Keratinocyte (primary cell): ENCODE results near the gene ETAA1. TPM values are rescaled to one million over a fixed set of nuclear protein-coding genes. Genes with fewer than 3 reads are reported as not detected.
A peak's percentile ranks its signal among the peaks of the same experiment; 100 is the strongest.

Experiments used
- DNase-seq: peaks from one replicate; pipeline ENCODE4 v3.0.0-alpha.2; 2011; ENCODE audit warnings: low read depth, missing footprints, low spot score
- FAIRE-seq: peaks from 2 replicates; lab custom pipeline; 2011; peaks lifted over from hg19 to GRCh38; lab: Jason Lieb, UNC
- H2AFZ ChIP-seq: 2 replicates; pipeline ENCODE4 v1.6.0; 2012; ENCODE audit warnings: low read length, control low read depth, inconsistent platforms; ENCODE audit not compliant: control insufficient read depth
- H3K27ac ChIP-seq: 2 replicates; pipeline ENCODE4 v1.5.1; 2011; ENCODE audit warnings: low read length; ENCODE audit not compliant: control insufficient read depth, insufficient read depth
- H3K27me3 ChIP-seq: 3 replicates; pipeline ENCODE4 v1.6.0; 2011; ENCODE audit warnings: low read length; ENCODE audit not compliant: control insufficient read depth, insufficient read depth; ENCODE audit errors: extremely low read depth
- H3K36me3 ChIP-seq, 2 experiments: 2 replicates in 1 of 2; 3 replicates in 1 of 2; pipeline ENCODE4 v1.5.1; 2011; ENCODE audit warnings: low read length in 2 of 2, mild to moderate bottlenecking in 1 of 2; ENCODE audit not compliant: control insufficient read depth in 2 of 2, insufficient read depth in 2 of 2; ENCODE audit errors: extremely low read depth in 1 of 2
- H3K4me1 ChIP-seq: 3 replicates; pipeline ENCODE4 v1.5.1; 2011; ENCODE audit warnings: low read length; ENCODE audit not compliant: control insufficient read depth, insufficient read depth; ENCODE audit errors: extremely low read depth
- H3K4me2 ChIP-seq: 3 replicates; pipeline ENCODE4 v1.6.0; 2011; ENCODE audit warnings: low read depth, low read length; ENCODE audit not compliant: control insufficient read depth, insufficient read depth; ENCODE audit errors: extremely low read depth
- H3K4me3 ChIP-seq, 3 experiments: fragments of 200-600 bp in 1 of 3; sonication (generic) in 1 of 3; 2 replicates in 2 of 3; 3 replicates in 1 of 3; pipeline ENCODE4 v1.5.1; 2011 to 2016; ENCODE audit warnings: low read length in 3 of 3, mild to moderate bottlenecking in 3 of 3, control low read depth in 2 of 3, inconsistent platforms in 1 of 3, low read depth in 1 of 3, mixed read lengths in 1 of 3, mixed run types in 1 of 3, moderate library complexity in 1 of 3; ENCODE audit not compliant: control insufficient read depth in 2 of 3, insufficient read depth in 2 of 3; ENCODE audit errors: extremely low read depth in 1 of 3
- H3K79me2 ChIP-seq: 2 replicates; pipeline ENCODE4 v1.6.0; 2012; ENCODE audit warnings: low read length; ENCODE audit not compliant: control insufficient read depth, insufficient read depth
- H3K9ac ChIP-seq: 3 replicates; pipeline ENCODE4 v1.6.0; 2011; ENCODE audit warnings: low read length; ENCODE audit not compliant: control insufficient read depth, insufficient read depth; ENCODE audit errors: extremely low read depth
- H3K9me1 ChIP-seq: 3 replicates; pipeline ENCODE4 v1.6.0; 2011; ENCODE audit warnings: low read length; ENCODE audit not compliant: control insufficient read depth, insufficient read depth; ENCODE audit errors: extremely low read depth
- H3K9me3 ChIP-seq: 2 replicates; pipeline ENCODE4 v1.5.1; 2012; ENCODE audit warnings: low read depth, low read length; ENCODE audit not compliant: control insufficient read depth
- H4K20me1 ChIP-seq: 3 replicates; pipeline ENCODE4 v1.6.0; 2011; ENCODE audit warnings: low read length; ENCODE audit not compliant: control insufficient read depth, insufficient read depth; ENCODE audit errors: extremely low read depth
- EZH2 ChIP-seq: IDR thresholded peaks from one replicate; pipeline ENCODE4 v1.6.1; 2012; ENCODE audit warnings: inconsistent platforms, mild to moderate bottlenecking, low read length, moderate library complexity
- dilution Hi-C: fragments of 300-500 bp; cut with MboI; formaldehyde crosslinking; loops from one replicate; pipeline ENCODE4 v1.7.0; 2020; ENCODE audit warnings: low sequenced_read_pairs; ENCODE audit not compliant: extremely low pct_ligation_motif_present
- polyA plus RNA-seq, 5 experiments: library from polyadenylated mRNA; depleted of rRNA in 3 of 5; stranded (reverse) in 3 of 5; stranded (forward) in 1 of 5; unstranded in 1 of 5; fragments of >200 nt; gene quantifications; 1 replicate in 1 of 5; 2 replicates in 3 of 5; 3 replicates in 1 of 5; pipeline versions ENCODE4 v1.2.1 to v1.2.3, GENCODE V29; 2011 to 2012; ENCODE audit warnings: missing spikeins in 2 of 5, low read depth in 1 of 5, low replicate concordance in 1 of 5
- TF ChIP-seq, protein P1 (sequence below), 3 experiments: IDR thresholded peaks in 1 of 3; conservative IDR thresholded peaks in 1 of 3; optimal IDR thresholded peaks in 1 of 3; 2 replicates in 2 of 3; 3 replicates in 1 of 3; pipeline versions ENCODE3 to v1.5.1; 2011; ENCODE audit warnings: low read length in 3 of 3, mild to moderate bottlenecking in 3 of 3, moderate library complexity in 2 of 3, control low read depth in 1 of 3, inconsistent platforms in 1 of 3; ENCODE audit not compliant: insufficient read depth in 2 of 3; ENCODE audit errors: extremely low read depth in 1 of 3

Gene ETAA1
- polyA plus RNA-seq, 1 donor (not counting 4 experiments of a cell fraction or from before 2014, with no cell fraction given), result 11.5 TPM

DNA sequence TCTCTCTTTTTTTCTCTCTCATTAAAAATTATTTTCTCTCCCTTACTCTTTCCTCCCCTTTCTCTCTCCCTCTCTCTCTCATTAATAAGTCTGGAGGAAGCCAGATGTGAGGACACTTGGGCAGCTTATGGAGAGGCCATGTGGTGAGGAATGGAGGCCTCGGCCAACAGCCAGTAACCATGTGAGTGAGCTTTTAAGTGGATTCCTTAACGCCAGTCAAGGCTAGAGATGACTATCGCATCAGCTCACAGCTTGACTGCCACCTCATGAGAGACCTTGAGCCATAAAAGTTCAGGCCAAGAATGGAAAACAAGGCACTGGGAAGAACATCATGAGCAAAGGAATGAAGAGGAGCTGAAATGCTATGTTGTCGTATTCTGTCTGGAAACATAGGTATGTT is 39.1 kb downstream of the ETAA1 start:
- TF ChIP-seq, protein P1, sequence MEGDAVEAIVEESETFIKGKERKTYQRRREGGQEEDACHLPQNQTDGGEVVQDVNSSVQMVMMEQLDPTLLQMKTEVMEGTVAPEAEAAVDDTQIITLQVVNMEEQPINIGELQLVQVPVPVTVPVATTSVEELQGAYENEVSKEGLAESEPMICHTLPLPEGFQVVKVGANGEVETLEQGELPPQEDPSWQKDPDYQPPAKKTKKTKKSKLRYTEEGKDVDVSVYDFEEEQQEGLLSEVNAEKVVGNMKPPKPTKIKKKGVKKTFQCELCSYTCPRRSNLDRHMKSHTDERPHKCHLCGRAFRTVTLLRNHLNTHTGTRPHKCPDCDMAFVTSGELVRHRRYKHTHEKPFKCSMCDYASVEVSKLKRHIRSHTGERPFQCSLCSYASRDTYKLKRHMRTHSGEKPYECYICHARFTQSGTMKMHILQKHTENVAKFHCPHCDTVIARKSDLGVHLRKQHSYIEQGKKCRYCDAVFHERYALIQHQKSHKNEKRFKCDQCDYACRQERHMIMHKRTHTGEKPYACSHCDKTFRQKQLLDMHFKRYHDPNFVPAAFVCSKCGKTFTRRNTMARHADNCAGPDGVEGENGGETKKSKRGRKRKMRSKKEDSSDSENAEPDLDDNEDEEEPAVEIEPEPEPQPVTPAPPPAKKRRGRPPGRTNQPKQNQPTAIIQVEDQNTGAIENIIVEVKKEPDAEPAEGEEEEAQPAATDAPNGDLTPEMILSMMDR (optimal IDR thresholded peaks at IDR 0.05 in 1 of 3, IDR thresholded peaks at IDR 0.05 in 1 of 3, conservative IDR thresholded peaks at IDR 0.05 in 1 of 3; ENCODE audit: extremely low read depth in 1 of 3, insufficient read depth in 2 of 3, low read length in 3 of 3), result no peak
- no peak for TF ChIP-seq EZH2
- no peak overlapping the region for H3K4me3 ChIP-seq

DNA sequence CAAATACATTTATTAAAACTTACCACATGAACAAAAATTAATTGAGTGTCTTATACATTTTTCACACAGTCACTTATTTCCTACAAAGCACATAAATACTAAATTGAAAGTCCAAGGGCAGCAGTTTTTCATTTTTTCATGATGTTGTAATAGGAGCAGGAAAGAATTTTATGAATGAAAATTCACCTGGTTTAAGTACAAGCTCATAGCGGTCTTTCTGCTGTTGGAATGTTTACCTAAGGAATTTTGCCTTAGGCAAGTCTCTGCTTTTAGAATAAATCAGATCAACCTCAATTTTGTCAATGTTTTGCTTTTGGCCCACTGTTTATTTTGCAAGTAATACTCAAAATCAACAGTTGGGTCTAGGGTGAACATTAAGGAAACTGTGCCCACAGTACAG is 40.0 kb downstream of the ETAA1 start:
- H3K4me3 ChIP-seq, result no peak overlapping the region
- TF ChIP-seq EZH2, result no peak
- TF ChIP-seq, protein P1 (optimal IDR thresholded peaks at IDR 0.05 in 1 of 3, IDR thresholded peaks at IDR 0.05 in 1 of 3, conservative IDR thresholded peaks at IDR 0.05 in 1 of 3; ENCODE audit: extremely low read depth in 1 of 3, insufficient read depth in 2 of 3, low read length in 3 of 3), result no peak
- H3K4me2 ChIP-seq, result peak overlapping the region; percentile 35
- H3K9me1 ChIP-seq, result no peaks in the 10 kb centered on the region
- no peaks in the 10 kb centered on the region for H3K27me3 ChIP-seq
- H3K9me3 ChIP-seq, result no peaks in the 10 kb centered on the region
- H3K4me1 ChIP-seq, result peaks cover 8% of the 10 kb centered on the region
- no peak overlapping the region for H3K9ac ChIP-seq
- FAIRE-seq (peak; percentile 80), DNase-seq (no peak)
- H3K36me3 ChIP-seq, result no peaks in the 10 kb centered on the region
- H3K27ac ChIP-seq, result no peak overlapping the region
- H3K79me2 ChIP-seq, result no peaks in the 10 kb centered on the region
- H2AFZ ChIP-seq, result no peak overlapping the region
- dilution Hi-C loops, result no loop called here
- H4K20me1 ChIP-seq, result no peaks in the 10 kb centered on the region

More for the DNA sequence above, 39.1 kb downstream of the ETAA1 start:
- no peaks in the 10 kb centered on the region for H3K9me1 ChIP-seq
- H2AFZ ChIP-seq, result no peak overlapping the region
- no peak overlapping the region for H3K9ac ChIP-seq
- no peaks in the 10 kb centered on the region for H3K9me3 ChIP-seq
- H3K27me3 ChIP-seq, result no peaks in the 10 kb centered on the region
- FAIRE-seq (peak; percentile 13), DNase-seq (no peak)
- H3K79me2 ChIP-seq, result no peaks in the 10 kb centered on the region
- no peaks in the 10 kb centered on the region for H4K20me1 ChIP-seq
- peaks cover 8% of the 10 kb centered on the region for H3K4me1 ChIP-seq
- H3K4me2 ChIP-seq, result no peak overlapping the region
- H3K27ac ChIP-seq, result no peak overlapping the region
- H3K36me3 ChIP-seq, result no peaks in the 10 kb centered on the region
- dilution Hi-C loops, result no loop called here
